CD4-positive, alpha-beta memory T cell (primary cell): ENCODE data around the gene PTPRG. TPM values are rescaled to one million over a fixed set of nuclear protein-coding genes. Genes with fewer than 3 reads are reported as not detected.

Experiments used
- CTCF ChIA-PET: fragments of 350-600 bp; sonication (Branson Sonifier 250); formaldehyde crosslinking; loops from one replicate; lab custom pipeline; 2021; ENCODE audit warnings: inconsistent platforms; ENCODE audit not compliant: partially characterized antibody; lab: Charles Lee
- POLR2A ChIA-PET: fragments of 350-600 bp; sonication (Branson Sonifier 250); formaldehyde crosslinking; loops from one replicate; lab custom pipeline; 2021; ENCODE audit not compliant: partially characterized antibody; lab: Charles Lee
- DNase-seq, 5 donors: peaks; one replicate each; pipeline versions ENCODE4 v3.0.0 to v3.0.0-alpha.2; 2020 to 2022; ENCODE audit warnings: mixed read lengths in 1 of 5
- H3K27ac ChIP-seq: one replicate; pipeline ENCODE4 v1.7.0; 2013; ENCODE audit warnings: low read depth, low read length
- H3K27me3 ChIP-seq: 2 replicates; pipeline ENCODE4 v1.7.0; 2013; ENCODE audit warnings: mild to moderate bottlenecking, low read length, moderate library complexity; ENCODE audit not compliant: insufficient read depth
- H3K36me3 ChIP-seq: 2 replicates; pipeline ENCODE4 v1.7.0; 2013; ENCODE audit warnings: mild to moderate bottlenecking, low read length, moderate library complexity; ENCODE audit not compliant: insufficient read depth
- H3K4me1 ChIP-seq: 2 replicates; pipeline ENCODE4 v1.7.0; 2013; ENCODE audit warnings: mild to moderate bottlenecking, low read length, moderate library complexity; ENCODE audit not compliant: insufficient read depth
- H3K4me3 ChIP-seq, 2 donors: one replicate each; pipeline ENCODE4 v1.7.0; 2013; ENCODE audit warnings: low read length in 2 of 2, mild to moderate bottlenecking in 1 of 2
- H3K9me3 ChIP-seq, 2 donors: one replicate each; pipeline ENCODE4 v1.7.0; 2013; ENCODE audit warnings: low read length in 2 of 2, control low read depth in 1 of 2; ENCODE audit not compliant: control insufficient read depth in 1 of 2
- H3K27ac Mint-ChIP-seq, 7 donors: one replicate each; pipeline ENCODE4 v1.8.0; 2020 to 2021; ENCODE audit warnings: mixed read lengths in 7 of 7, mild to moderate bottlenecking in 6 of 7, inconsistent platforms in 3 of 7, moderate library complexity in 3 of 7
- H3K27me3 Mint-ChIP-seq, 2 donors: one replicate each; pipeline ENCODE4 v1.8.0; 2020 to 2021; ENCODE audit warnings: mixed read lengths in 2 of 2
- H3K36me3 Mint-ChIP-seq, 2 donors: one replicate each; pipeline ENCODE4 v1.8.0; 2020 to 2021; ENCODE audit warnings: mixed read lengths in 2 of 2, inconsistent platforms in 1 of 2, mild to moderate bottlenecking in 1 of 2
- H3K4me1 Mint-ChIP-seq, 4 donors: one replicate each; pipeline ENCODE4 v1.8.0; 2020 to 2021; ENCODE audit warnings: mixed read lengths in 4 of 4, mild to moderate bottlenecking in 1 of 4
- H3K4me3 Mint-ChIP-seq, 8 donors: one replicate each; pipeline ENCODE4 v1.8.0; 2020 to 2021; ENCODE audit warnings: mixed read lengths in 8 of 8, mild to moderate bottlenecking in 7 of 8, moderate library complexity in 6 of 8, inconsistent platforms in 3 of 8
- H3K9me3 Mint-ChIP-seq, 8 donors: one replicate each; pipeline ENCODE4 v1.8.0; 2020 to 2021; ENCODE audit warnings: mixed read lengths in 8 of 8, mild to moderate bottlenecking in 5 of 8, inconsistent platforms in 3 of 8, moderate library complexity in 1 of 8
- intact Hi-C: fragments of 100-400 bp; cut with micrococcal nuclease; formaldehyde crosslinking; loops from one replicate; pipeline ENCODE4 v1.15.1; 2023
- polyA plus RNA-seq, 2 donors: library from polyadenylated mRNA; unstranded; fragments of 300-500 nt; fragmentation: Illumina TruSeq; gene quantifications; one replicate each; pipeline ENCODE4 v1.2.3, GENCODE V29; 2021
- total RNA-seq, 2 experiments: library from RNA; stranded (reverse); gene quantifications; one replicate each; pipeline ENCODE4 v1.2.3, GENCODE V29; 2021

The PTPRG gene
- total and polyA plus RNA-seq, 4 experiments from 2014 or later, result not detected

DNA sequence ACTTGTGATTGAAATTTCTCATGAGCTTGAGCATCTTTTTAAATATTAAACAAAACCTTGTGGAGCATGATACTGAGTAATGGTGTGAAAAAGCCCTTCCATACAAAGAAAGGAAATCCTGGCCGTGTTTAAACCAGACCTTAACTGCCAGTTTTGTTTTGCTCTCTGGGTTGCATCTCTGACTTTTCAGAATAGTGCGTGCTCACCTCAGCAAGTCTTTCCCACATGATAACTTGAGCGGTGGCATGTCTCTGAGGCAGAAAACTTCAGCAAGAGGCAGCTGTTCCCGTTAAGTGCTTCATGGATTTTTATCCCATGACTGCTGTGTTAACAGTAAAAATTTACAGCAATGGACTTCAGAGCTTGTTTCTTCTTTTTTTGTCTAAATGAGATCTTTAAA lies 418.7 kb downstream of the PTPRG start:
- Histone ChIP-seq H3K4me1 (no peaks in the 10 kb centered on the region), H3K36me3 (no peaks in the 10 kb centered on the region), H3K27ac (no peak overlapping the region), H3K9me3 (no peaks in the 10 kb centered on the region), H3K4me3 (no peak overlapping the region), H3K27me3 (no peaks in the 10 kb centered on the region)
- Mint-ChIP-seq H3K27ac (no peak overlapping the region), H3K36me3 (no peaks in the 10 kb centered on the region), H3K4me1 (no peaks in the 10 kb centered on the region), H3K27me3 (no peaks in the 10 kb centered on the region), H3K9me3 (peaks cover 0 to 5% (median 0%) of the 10 kb centered on the region in 8 donors), H3K4me3 (no peak overlapping the region)
- intact Hi-C loops, result no loop called here
- POLR2A ChIA-PET, result no interaction called here
- DNase-seq, result no peak
- CTCF ChIA-PET, result no interaction called here

DNA sequence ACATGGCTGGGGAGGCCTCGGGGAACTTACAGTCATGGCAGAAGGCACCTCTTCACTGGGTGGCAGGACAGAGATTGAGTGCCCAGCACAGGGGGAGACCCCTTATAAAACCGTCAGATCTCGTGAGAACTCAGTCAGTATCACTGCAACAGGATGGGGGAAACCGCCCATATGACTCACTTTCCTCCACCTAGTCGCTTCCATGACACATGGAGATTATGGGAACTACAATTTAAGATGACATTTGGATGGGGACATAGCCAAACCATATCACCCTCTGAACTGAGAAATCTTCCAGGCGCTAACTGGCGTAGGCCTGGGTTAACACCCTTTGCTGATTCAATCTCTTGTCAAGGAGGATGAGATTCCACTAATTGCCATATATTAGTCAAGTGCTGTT lies 419.7 kb downstream of the PTPRG start:
- no peaks in the 10 kb centered on the region for H3K27me3 Mint-ChIP-seq
- no peak overlapping the region for H3K27ac Mint-ChIP-seq
- DNase-seq, result no peak
- peaks cover 0 to 2% (median 0%) of the 10 kb centered on the region in 8 donors for H3K9me3 Mint-ChIP-seq
- no peaks in the 10 kb centered on the region for H3K4me1 Mint-ChIP-seq
- Histone ChIP-seq H3K36me3 (no peaks in the 10 kb centered on the region), H3K4me3 (no peak overlapping the region), H3K27me3 (no peaks in the 10 kb centered on the region), H3K4me1 (no peaks in the 10 kb centered on the region), H3K27ac (no peak overlapping the region), H3K9me3 (no peaks in the 10 kb centered on the region)
- no peaks in the 10 kb centered on the region for H3K36me3 Mint-ChIP-seq
- CTCF ChIA-PET, result no interaction called here
- POLR2A ChIA-PET, result no interaction called here
- H3K4me3 Mint-ChIP-seq, result no peak overlapping the region
- intact Hi-C loops, result no loop called here

GRCh38 chr3:61983479-61983878 lies 422.1 kb downstream of the PTPRG start:
- H3K4me1 Mint-ChIP-seq, result no peaks in the 10 kb centered on the region
- H3K9me3 Mint-ChIP-seq, result no peaks in the 10 kb centered on the region
- H3K36me3 ChIP-seq, result no peaks in the 10 kb centered on the region
- no peak overlapping the region for H3K27ac Mint-ChIP-seq
- H3K4me3 ChIP-seq, result no peak overlapping the region
- no peaks in the 10 kb centered on the region for H3K9me3 ChIP-seq
- POLR2A ChIA-PET, result no interaction called here
- no peaks in the 10 kb centered on the region for H3K27me3 Mint-ChIP-seq
- no peak overlapping the region for H3K27ac ChIP-seq
- CTCF ChIA-PET, result no interaction called here
- DNase-seq, result no peak
- H3K4me1 ChIP-seq, result no peaks in the 10 kb centered on the region
- intact Hi-C loops, result no loop called here
- no peaks in the 10 kb centered on the region for H3K36me3 Mint-ChIP-seq
- H3K27me3 ChIP-seq, result no peaks in the 10 kb centered on the region
- no peak overlapping the region for H3K4me3 Mint-ChIP-seq

DNA sequence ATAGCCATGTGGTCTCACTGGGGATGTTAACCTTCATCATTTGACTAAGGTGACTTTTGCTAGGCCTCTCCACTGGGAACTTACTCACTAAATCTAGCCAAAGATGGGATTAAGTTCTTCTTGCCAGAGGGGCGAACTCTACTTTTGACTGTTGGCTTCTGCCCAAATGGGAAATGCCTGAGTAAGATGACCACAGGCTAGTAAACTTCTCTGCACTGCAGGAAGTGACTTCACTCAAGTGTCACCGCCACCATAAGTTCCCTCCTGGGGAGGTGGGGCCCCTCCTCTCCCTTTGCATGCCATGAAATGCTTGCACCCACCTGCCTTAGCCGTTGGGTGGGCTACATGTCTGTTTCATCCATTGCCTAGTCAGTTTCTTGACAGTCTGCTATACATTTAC lies 423.6 kb downstream of the PTPRG start:
- Histone ChIP-seq H3K27me3 (no peaks in the 10 kb centered on the region), H3K4me1 (no peaks in the 10 kb centered on the region), H3K36me3 (no peaks in the 10 kb centered on the region), H3K27ac (no peak overlapping the region), H3K9me3 (no peaks in the 10 kb centered on the region), H3K4me3 (no peak overlapping the region)
- intact Hi-C loops, result no loop called here
- ChIA-PET POLR2A (no interaction called here), CTCF (no interaction called here)
- no peak overlapping the region for H3K27ac Mint-ChIP-seq
- no peaks in the 10 kb centered on the region for H3K27me3 Mint-ChIP-seq
- DNase-seq, result no peak
- H3K9me3 Mint-ChIP-seq, result no peaks in the 10 kb centered on the region
- H3K36me3 Mint-ChIP-seq, result no peaks in the 10 kb centered on the region
- no peak overlapping the region for H3K4me3 Mint-ChIP-seq
- H3K4me1 Mint-ChIP-seq, result no peaks in the 10 kb centered on the region

DNA sequence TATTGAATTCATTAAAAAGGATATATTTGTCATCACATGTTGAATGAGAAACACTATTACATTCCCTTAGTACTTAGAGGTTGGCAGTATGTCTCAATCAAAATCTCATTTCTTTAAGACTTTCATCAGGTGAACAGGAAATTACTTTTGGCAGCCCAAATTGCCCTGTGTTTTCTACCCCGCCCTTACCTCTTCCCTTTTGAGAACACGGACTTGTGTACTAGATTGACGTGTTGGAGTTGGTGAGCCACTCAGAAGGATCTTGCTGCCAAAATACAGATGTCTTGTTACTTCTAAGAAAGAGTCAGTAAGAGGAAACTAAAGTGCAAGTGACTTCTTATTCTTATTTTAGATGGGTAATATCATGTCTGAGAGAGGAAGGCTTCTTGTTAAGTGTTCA lies 425.1 kb downstream of the PTPRG start:
- Histone ChIP-seq H3K27ac (no peak overlapping the region), H3K9me3 (no peaks in the 10 kb centered on the region), H3K4me1 (no peaks in the 10 kb centered on the region), H3K36me3 (no peaks in the 10 kb centered on the region), H3K4me3 (no peak overlapping the region), H3K27me3 (no peaks in the 10 kb centered on the region)
- no peak overlapping the region for H3K27ac Mint-ChIP-seq
- H3K36me3 Mint-ChIP-seq, result no peaks in the 10 kb centered on the region
- no peaks in the 10 kb centered on the region for H3K27me3 Mint-ChIP-seq
- intact Hi-C loops, result no loop called here
- peaks cover 0 to 3% (median 0%) of the 10 kb centered on the region in 8 donors for H3K9me3 Mint-ChIP-seq
- POLR2A ChIA-PET, result no interaction called here
- H3K4me3 Mint-ChIP-seq, result no peak overlapping the region
- DNase-seq, result no peak
- CTCF ChIA-PET, result no interaction called here
- H3K4me1 Mint-ChIP-seq, result no peaks in the 10 kb centered on the region

DNA sequence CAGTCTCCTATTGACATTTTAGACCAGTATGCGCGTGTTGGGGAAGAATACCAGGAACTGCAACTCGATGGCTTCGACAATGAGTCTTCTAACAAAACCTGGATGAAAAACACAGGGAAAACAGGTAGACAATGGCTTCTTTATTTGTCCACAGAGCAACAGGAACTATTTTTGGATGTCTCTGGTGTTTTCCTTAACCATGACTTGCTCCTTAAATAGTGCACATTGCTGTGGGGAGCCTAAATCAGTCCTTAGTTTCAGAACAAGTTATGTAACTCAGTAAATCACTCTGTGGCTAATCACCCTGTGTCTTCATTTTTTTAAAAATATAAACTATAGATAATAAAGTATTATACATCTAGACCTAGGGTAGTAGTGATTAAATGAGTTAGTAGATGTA lies 428.3 kb downstream of the PTPRG start:
- CTCF ChIA-PET, result no interaction called here
- H3K9me3 ChIP-seq, result no peaks in the 10 kb centered on the region
- H3K36me3 ChIP-seq, result no peaks in the 10 kb centered on the region
- POLR2A ChIA-PET, result no interaction called here
- no peak for DNase-seq
- peaks cover 0 to 3% (median 0%) of the 10 kb centered on the region in 8 donors for H3K9me3 Mint-ChIP-seq
- intact Hi-C loops, result no loop called here
- no peaks in the 10 kb centered on the region for H3K27me3 Mint-ChIP-seq
- H3K4me1 Mint-ChIP-seq, result no peaks in the 10 kb centered on the region
- H3K4me3 Mint-ChIP-seq, result no peak overlapping the region
- H3K27me3 ChIP-seq, result no peaks in the 10 kb centered on the region
- H3K4me3 ChIP-seq, result no peak overlapping the region
- no peaks in the 10 kb centered on the region for H3K4me1 ChIP-seq
- H3K27ac Mint-ChIP-seq, result no peak overlapping the region
- no peaks in the 10 kb centered on the region for H3K36me3 Mint-ChIP-seq
- H3K27ac ChIP-seq, result no peak overlapping the region

DNA sequence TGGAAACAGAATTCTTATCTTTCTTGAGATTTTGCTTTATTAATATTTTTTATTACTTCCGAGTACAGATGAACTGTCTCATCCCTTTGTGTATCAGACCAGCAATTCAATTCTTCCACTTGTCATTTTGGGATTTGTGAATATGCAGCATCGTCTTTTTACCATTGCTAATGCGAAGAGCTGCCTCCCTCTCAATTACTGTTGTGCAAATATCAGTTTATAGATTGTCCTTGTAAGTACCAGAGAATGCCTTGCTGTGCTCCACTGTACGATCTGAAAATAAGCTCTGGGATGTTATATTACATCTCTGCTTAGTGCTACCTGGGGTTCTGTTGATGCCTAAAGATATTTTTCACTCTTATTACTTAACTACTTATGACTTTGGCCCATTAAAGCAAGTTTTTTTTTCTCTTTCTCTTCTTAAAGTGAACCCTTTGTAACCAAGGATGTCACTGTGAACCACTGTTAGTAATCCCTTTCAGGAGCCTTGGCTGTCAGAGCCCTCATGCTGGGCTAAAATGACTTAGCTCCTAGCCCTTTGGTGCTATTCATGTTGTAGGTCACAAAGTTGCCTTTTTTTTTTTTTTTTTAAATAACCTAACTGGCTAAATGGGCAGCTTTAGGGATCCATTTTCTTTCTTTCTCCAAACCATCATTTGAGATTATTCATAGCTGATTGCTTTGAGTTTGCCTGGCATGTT lies 429.1 kb downstream of the PTPRG start:
- peaks cover 0 to 3% (median 0%) of the 10 kb centered on the region in 8 donors for H3K9me3 Mint-ChIP-seq
- POLR2A ChIA-PET, result no interaction called here

More for the DNA sequence above, 429.1 kb downstream of the PTPRG start:
- H3K4me1 ChIP-seq, result no peaks in the 10 kb centered on the region
- Mint-ChIP-seq H3K4me1 (no peaks in the 10 kb centered on the region), H3K36me3 (no peaks in the 10 kb centered on the region), H3K27ac (no peak overlapping the region), H3K4me3 (no peak overlapping the region), H3K27me3 (no peaks in the 10 kb centered on the region)
- no peak overlapping the region for H3K27ac ChIP-seq
- no peak for DNase-seq
- CTCF ChIA-PET, result no interaction called here
- H3K27me3 ChIP-seq, result no peaks in the 10 kb centered on the region
- H3K9me3 ChIP-seq, result no peaks in the 10 kb centered on the region
- H3K4me3 ChIP-seq, result no peak overlapping the region
- H3K36me3 ChIP-seq, result no peaks in the 10 kb centered on the region
- intact Hi-C loops, result no loop called here
